Measurements from ENCODE around the gene KLHDC1. TPM values are rescaled to one million over a fixed set of nuclear protein-coding genes. Genes with fewer than 3 reads are reported as not detected.

The KLHDC1 gene
- total RNA-seq, 1 donor from 2014 or later: 10.0 TPM

GRCh38 chr14:49670475-49670874, 22.4 kb upstream of the KLHDC1 start:
- TF ChIP-seq, protein P1, sequence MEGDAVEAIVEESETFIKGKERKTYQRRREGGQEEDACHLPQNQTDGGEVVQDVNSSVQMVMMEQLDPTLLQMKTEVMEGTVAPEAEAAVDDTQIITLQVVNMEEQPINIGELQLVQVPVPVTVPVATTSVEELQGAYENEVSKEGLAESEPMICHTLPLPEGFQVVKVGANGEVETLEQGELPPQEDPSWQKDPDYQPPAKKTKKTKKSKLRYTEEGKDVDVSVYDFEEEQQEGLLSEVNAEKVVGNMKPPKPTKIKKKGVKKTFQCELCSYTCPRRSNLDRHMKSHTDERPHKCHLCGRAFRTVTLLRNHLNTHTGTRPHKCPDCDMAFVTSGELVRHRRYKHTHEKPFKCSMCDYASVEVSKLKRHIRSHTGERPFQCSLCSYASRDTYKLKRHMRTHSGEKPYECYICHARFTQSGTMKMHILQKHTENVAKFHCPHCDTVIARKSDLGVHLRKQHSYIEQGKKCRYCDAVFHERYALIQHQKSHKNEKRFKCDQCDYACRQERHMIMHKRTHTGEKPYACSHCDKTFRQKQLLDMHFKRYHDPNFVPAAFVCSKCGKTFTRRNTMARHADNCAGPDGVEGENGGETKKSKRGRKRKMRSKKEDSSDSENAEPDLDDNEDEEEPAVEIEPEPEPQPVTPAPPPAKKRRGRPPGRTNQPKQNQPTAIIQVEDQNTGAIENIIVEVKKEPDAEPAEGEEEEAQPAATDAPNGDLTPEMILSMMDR (IDR thresholded peaks at IDR 0.05; ENCODE audit: borderline replicate concordance): no peak
- Histone ChIP-seq H3K36me3 (no peaks in the 10 kb centered on the region), H3K9me3 (replicated peaks) (no peaks in the 10 kb centered on the region), H3K27ac (replicated peaks) (no peak overlapping the region), H3K4me3 (no peak overlapping the region), H3K27me3 (ENCODE audit: low read depth) (no peaks in the 10 kb centered on the region), H3K4me1 (no peaks in the 10 kb centered on the region)
- intact Hi-C loops (cut with micrococcal nuclease): no loop called here
- no peak for DNase-seq

GRCh38 chr14:49673586-49673985, 19.3 kb upstream of the KLHDC1 start:
- intact Hi-C loops (cut with micrococcal nuclease): no loop called here
- no peaks in the 10 kb centered on the region for H3K4me1 ChIP-seq
- no peaks in the 10 kb centered on the region for H3K9me3 ChIP-seq (replicated peaks)
- H3K4me3 ChIP-seq: no peak overlapping the region
- TF ChIP-seq, protein P1 (IDR thresholded peaks at IDR 0.05; ENCODE audit: borderline replicate concordance): no peak
- no peak for DNase-seq
- H3K27ac ChIP-seq (replicated peaks): no peak overlapping the region
- H3K36me3 ChIP-seq: no peaks in the 10 kb centered on the region
- no peaks in the 10 kb centered on the region for H3K27me3 ChIP-seq (ENCODE audit: low read depth)

GRCh38 chr14:49677643-49678042, 15.3 kb upstream of the KLHDC1 start:
- TF ChIP-seq, protein P1 (IDR thresholded peaks at IDR 0.05; ENCODE audit: borderline replicate concordance): no peak
- Histone ChIP-seq H3K36me3 (no peaks in the 10 kb centered on the region), H3K9me3 (replicated peaks) (no peaks in the 10 kb centered on the region), H3K27me3 (ENCODE audit: low read depth) (no peaks in the 10 kb centered on the region), H3K27ac (replicated peaks) (no peak overlapping the region), H3K4me1 (no peaks in the 10 kb centered on the region), H3K4me3 (no peak overlapping the region)
- intact Hi-C loops (cut with micrococcal nuclease): no loop called here
- no peak for DNase-seq

DNA sequence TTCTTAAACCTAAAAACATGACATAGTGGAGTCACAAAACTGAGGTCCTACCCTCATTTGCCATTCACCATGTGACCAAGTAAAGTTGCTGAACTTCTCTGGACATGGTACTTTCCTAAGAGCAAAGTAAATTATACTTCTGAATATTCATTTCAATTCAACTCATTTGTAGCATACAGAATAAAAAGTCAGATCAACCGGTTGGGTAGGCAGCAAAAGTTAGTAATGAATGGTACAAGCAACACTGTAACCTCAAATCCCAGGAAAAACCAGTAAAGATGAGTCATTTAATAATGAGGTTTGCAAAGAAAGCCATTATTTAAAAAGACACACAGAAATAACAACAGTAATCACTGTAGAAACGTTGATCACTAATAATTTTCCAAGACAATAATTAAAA, 13.6 kb upstream of the KLHDC1 start:
- H3K27me3 ChIP-seq (ENCODE audit: low read depth): no peaks in the 10 kb centered on the region
- no peak for DNase-seq
- H3K4me3 ChIP-seq: no peak overlapping the region
- TF ChIP-seq, protein P1 (IDR thresholded peaks at IDR 0.05; ENCODE audit: borderline replicate concordance): no peak
- no peak overlapping the region for H3K27ac ChIP-seq (replicated peaks)
- intact Hi-C loops (cut with micrococcal nuclease): no loop called here
- H3K9me3 ChIP-seq (replicated peaks): no peaks in the 10 kb centered on the region
- no peaks in the 10 kb centered on the region for H3K36me3 ChIP-seq
- no peaks in the 10 kb centered on the region for H3K4me1 ChIP-seq

GRCh38 chr14:49686425-49686824, 6.5 kb upstream of the KLHDC1 start:
- TF ChIP-seq, protein P1 (IDR thresholded peaks at IDR 0.05; ENCODE audit: borderline replicate concordance): no peak
- Histone ChIP-seq H3K4me3 (no peak overlapping the region), H3K36me3 (no peaks in the 10 kb centered on the region), H3K9me3 (replicated peaks) (no peaks in the 10 kb centered on the region), H3K4me1 (peaks cover 14% of the 10 kb centered on the region), H3K27me3 (ENCODE audit: low read depth) (no peaks in the 10 kb centered on the region), H3K27ac (replicated peaks) (no peak overlapping the region)
- no peak for DNase-seq
- intact Hi-C loops (cut with micrococcal nuclease): no loop called here

Data from left ventricle myocardium inferior (tissue), 1 donor.